ENCODE data around the gene CBR1. TPM values are rescaled to one million over a fixed set of nuclear protein-coding genes. Genes with fewer than 3 reads are reported as not detected.
"Not testable (repeated sequence)": the region's sequence is repeated elsewhere in the genome, so short reads cannot be mapped to it uniquely, and the experiment has no call there.

The CBR1 gene
- polyA plus RNA-seq, 3 donors, result 60.8 to 67.9 (median 66.2) TPM

DNA sequence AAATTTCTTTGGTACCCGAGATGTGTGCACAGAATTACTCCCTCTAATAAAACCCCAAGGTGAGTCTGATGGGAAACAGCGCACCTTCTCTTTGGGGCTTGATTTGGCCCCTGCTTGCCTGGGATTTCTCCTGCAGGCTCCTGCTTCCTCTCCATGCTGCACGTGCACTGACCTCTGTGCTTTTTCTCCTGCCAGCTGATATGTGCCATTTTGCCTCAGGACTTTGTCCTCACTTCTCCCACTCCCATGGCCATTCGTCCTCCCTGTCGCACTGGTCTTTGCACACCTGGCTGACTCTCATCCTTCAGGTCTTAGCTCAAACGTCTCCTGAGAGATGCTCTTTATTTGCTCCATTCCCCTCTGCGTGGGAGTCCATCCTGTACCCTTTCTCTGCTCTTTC, 1.2 kb downstream of the CBR1 start:
- no peak for DNase-seq (ENCODE audit: extremely low read depth in 1 of 11, low read depth in 9 of 11, low spot score in 4 of 11)

DNA sequence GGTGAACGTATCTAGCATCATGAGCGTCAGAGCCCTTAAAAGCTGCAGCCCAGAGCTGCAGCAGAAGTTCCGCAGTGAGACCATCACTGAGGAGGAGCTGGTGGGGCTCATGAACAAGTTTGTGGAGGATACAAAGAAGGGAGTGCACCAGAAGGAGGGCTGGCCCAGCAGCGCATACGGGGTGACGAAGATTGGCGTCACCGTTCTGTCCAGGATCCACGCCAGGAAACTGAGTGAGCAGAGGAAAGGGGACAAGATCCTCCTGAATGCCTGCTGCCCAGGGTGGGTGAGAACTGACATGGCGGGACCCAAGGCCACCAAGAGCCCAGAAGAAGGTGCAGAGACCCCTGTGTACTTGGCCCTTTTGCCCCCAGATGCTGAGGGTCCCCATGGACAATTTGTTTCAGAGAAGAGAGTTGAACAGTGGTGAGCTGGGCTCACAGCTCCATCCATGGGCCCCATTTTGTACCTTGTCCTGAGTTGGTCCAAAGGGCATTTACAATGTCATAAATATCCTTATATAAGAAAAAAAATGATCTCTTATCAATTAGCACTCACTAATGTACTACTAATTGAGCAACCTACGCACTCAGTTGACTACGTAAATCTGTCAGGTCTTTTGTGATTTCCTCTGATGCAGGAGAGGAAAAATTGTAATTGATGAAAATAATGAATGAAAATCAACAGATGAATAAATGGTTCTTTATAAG, 2.8 kb downstream of the CBR1 start:
- no peak for DNase-seq (ENCODE audit: extremely low read depth in 1 of 11, low read depth in 9 of 11, low spot score in 4 of 11)

DNA sequence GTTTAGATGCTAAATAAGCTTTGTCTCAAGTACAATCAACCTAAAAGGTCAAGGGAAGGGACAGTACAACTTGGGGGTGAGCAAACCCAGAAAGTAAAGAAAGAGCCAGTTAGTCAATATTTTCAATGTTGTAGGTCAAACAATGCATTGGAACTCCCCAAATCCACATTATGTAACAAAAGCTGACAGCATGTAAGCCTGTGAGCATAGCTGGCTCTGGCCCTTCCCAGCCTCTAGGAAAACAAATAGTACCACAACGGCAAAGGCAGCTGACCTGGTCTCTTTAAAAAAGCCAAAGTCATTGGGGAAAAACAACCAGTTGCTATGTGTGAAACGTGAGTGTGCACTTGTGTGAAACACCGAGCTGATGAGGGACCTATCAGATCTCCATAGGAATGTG, 3.4 kb downstream of the CBR1 start:
- DNase-seq (ENCODE audit: extremely low read depth in 1 of 11, low read depth in 9 of 11, low spot score in 4 of 11), result no peak

DNA sequence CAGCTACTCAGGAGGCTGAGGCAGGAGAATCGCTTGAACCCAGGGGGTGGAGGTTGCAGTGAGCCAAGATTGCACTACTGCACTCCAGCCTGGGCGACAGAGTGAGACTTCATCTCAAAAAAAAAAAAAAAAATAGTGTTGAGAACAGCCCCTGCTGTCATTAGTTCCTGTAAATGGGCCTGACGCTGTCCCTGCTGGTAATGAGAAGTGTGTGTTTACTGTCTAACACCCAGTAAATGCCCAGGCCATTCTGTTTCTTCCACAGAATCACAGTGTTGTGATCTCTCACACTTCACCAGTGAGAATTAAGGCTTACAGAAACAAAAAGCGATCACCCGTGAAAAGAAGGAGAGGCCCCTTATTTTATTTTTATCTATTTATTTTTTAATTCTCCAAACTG, 4.1 kb downstream of the CBR1 start:
- DNase-seq (ENCODE audit: extremely low read depth in 1 of 11, low read depth in 9 of 11, low spot score in 4 of 11), result not testable (repeated sequence)

DNA sequence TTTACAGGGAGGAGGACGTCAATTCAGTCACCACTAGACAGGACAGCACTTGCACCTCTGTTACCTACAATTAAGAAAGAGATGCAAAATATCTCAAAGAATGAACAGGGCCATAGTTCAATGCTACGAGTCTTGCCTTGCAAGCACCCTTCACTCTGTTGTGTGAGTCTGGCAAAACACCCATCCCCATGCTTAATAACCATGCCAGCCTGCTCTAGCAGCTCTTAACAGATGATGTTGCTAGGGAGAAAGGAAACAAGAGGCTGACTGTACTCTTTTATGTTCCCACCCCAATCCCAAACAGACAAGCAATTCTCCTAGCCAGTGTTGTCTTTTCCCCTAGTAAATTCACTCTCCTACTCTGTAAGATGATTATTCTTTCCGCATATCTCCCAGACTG, 5.3 kb downstream of the CBR1 start:
- DNase-seq (ENCODE audit: extremely low read depth in 1 of 11, low read depth in 9 of 11, low spot score in 4 of 11), result no peak

DNA sequence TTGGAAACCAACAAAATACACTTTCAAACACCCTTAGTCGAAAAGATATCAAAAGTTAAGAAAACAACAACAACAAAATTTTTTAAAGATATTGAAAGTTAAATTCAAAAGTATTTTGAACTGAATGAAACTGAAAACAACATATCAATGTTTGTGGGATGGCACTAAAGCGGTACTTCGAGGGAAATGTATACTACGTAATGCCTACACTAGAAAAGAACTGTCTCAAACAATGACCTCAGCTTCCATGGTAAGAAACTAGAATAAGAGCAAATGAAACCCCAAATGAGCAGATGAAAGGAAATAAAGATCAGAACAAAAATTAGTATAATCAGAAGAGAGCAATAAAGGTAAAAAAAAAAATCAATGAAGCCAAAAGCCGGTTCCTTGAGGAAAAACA, 6.1 kb downstream of the CBR1 start:
- DNase-seq (ENCODE audit: extremely low read depth in 1 of 11, low read depth in 9 of 11, low spot score in 4 of 11), result no peak

DNA sequence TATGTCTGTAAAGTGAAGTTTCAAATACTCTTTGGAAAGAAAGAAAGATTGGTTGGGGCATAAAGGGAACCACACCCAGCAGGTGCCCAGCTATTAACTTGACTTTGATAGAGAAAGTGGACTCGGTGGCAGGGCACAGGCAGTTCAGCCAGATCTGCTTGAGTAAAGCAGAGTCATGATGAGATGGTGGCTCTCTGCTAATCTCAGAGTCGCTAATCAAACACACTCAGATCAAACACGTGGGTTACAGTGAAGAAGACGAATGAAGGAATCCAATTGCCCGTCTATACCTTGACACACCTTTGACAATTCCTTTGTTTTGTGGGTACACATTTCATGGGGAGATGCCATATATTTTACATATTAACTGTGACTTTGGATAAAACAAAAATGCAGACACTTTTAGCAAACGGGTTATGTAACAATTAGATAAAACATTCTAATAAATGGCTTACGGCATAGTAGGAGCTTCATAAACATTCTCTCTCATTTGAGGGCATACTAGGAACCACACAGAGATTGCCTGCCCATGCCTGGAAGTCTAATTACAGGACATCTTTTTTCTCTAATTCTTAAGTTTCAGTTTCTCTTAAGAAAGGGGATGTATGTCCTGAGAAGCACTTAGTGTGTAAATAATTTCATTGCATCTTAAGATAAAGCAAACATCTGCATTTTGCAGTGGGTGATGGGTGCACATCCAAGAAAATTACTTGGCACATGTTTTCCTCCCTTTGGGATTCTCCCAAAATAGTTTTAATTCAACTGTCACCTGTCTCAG, 7.2 kb downstream of the CBR1 start:
- no peak for DNase-seq (ENCODE audit: extremely low read depth in 1 of 11, low read depth in 9 of 11, low spot score in 4 of 11)

DNA sequence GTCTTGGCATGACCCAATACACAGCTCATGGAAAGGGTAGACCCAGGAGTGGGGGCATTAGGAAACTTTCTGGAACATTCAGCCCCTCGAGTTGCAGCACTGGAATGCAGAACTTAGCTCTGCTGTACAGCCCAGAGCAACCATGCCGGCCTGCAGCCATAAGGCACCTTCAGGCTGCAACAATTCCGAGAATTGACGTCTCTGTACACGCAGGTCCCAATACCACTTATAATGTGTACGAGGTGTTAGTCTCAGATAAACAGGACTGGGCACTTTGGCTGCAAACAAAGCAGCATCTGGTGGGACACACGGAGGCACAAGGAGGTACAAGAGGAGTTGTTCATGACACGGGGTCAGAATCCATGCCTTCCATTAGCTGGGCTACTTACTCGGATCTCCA, 7.9 kb downstream of the CBR1 start:
- DNase-seq (ENCODE audit: extremely low read depth in 1 of 11, low read depth in 9 of 11, low spot score in 4 of 11), result no peak

DNA sequence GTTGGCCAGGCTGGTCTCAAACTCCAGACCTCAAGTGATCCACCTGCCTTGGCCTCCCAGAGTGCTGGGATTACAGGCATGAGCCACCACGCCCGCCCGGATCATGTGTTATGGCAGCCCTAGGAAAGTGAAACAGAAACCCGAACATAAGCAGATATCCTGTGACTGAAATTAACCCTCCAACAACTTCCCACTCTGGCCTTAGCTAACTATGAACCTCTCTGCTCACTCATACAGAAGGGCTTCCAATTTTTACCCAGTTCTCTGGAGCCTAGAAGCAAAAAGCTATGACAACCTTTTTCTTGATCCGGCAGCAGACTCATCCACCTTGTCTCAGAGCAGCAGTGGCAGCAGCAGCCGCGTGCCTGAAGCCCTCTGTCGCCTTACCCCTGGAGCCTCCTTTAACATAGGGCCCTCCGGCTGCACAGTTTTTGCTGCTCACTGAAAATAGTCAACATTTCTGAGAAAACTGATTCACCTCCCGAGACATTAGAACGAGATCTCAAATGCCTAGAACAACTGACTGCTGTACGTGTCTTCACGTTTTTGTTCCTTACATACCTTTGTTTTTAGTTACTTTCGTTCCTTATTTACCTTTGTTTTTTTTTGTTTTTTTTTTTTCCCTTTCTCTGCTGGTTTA, 9.3 kb downstream of the CBR1 start:
- DNase-seq (ENCODE audit: extremely low read depth in 1 of 11, low read depth in 9 of 11, low spot score in 4 of 11), result no peak

DNA sequence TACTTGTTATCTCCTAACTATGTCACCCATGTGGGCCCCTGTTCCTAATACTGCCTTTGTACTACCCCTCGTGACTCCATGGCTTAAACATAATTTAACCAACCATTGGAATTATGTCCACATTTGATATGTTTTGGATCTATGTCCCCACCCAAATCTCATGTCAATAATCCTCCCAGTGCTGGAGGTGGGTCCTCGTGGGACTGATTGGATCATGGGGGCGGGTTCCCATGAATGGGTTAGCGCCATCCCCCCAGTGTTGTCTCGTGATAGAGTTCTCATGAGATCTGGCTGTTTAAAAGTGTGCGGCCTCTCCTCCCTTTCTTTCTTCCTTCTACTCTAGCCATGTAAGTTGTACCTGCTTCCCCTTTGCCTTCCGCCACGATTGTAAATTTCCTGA, 9.8 kb downstream of the CBR1 start:
- no peak for DNase-seq (ENCODE audit: extremely low read depth in 1 of 11, low read depth in 9 of 11, low spot score in 4 of 11)

DNA sequence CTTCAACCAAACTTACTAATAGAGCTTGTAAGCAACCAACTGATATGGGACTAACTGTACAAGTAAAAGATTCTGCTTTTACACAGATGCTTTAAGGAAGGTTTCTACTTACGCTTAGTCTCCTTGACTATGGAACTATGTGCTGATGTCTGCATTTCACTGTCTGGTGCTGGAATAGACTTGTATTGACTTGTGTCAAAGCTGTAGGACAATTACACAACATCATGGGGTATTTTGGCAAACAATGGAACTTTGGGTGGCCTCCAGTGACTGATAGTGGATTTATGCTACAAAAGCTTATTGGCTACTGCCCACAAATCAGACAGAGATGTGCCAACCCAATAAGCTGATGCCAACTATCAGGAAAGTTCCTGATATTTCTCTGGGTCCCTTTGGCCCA, 10.6 kb downstream of the CBR1 start:
- no peak for DNase-seq (ENCODE audit: extremely low read depth in 1 of 11, low read depth in 9 of 11, low spot score in 4 of 11)

DNA sequence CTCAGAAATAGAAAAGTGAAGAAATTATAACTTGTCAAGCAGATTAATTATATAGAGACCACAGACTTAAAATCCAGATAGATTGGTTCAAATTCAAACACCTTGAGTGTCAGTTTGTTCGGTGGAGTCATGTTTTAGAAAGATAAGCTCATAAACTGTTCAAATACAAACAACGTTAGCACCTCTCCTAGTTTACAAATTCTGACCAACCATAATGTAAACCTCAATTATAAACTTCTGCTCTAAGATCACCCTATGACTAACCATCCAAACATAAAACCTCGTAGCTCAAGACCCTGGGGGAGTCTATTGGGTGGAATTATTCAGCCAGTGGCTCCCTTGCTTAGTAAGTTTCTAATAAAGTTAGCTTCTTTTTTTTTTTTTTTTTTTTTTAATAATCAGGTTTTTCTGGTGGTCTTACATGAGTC, 12.4 kb downstream of the CBR1 start:
- no peak for DNase-seq (ENCODE audit: extremely low read depth in 1 of 11, low read depth in 9 of 11, low spot score in 4 of 11)

DNA sequence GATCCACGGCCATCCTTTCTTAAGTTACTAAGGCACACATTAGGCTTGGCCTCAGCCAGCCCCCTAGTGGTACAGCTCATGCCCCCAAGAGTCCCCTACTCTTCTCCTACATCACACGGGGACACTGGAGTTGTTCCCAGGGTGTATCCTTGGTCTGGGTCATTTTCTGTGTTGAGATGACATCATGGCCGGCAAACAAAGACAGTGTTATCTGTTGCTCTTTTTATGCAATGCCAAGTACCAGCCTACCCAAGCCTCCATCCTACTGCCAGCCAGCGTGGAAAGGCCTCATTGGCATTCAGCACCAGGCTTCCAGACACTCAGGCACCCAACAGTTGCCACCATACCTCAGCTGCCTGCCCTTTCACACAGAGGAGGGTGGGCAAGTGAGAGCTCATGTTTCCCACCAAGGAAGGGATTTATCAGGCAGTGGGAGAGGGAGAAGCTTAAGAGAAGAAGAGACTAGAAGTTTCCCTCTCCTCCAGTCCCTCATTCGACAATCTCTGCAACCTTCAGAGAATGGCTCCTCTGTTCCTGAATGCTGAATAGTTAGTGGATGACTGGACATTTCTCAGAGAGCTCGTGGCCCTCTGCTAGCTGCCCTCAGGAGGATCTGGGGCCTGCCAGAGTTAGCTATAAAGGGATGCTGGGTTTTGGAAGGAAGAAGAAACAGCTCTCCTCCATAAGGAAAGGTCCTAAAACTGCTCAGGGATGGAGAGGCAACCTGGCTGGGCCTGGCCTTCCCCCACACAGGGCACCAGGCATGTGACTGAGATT, 17.7 kb downstream of the CBR1 start:
- DNase-seq (ENCODE audit: extremely low read depth in 1 of 11, low read depth in 9 of 11, low spot score in 4 of 11), result no peak

DNA sequence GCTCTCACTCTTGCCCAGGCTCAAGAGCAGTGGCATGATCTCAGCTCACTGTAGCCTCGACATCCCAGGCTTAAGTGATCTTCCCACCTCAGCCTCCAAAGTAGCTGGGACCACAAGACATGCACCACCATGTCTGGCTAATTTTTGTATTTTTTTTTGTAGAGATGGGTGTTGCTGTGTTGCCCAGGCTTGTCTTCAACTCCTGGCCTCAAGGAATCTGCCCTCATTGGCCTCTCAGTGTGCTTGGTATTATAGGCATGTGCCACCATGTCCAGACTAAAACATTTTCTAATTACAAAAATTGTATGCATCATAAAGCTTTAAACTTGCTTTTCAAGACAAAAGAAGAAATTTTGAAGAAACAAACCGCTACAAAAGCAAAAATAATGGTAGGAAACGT, 20.1 kb downstream of the CBR1 start:
- DNase-seq (ENCODE audit: extremely low read depth in 1 of 11, low read depth in 9 of 11, low spot score in 4 of 11), result no peak

DNA sequence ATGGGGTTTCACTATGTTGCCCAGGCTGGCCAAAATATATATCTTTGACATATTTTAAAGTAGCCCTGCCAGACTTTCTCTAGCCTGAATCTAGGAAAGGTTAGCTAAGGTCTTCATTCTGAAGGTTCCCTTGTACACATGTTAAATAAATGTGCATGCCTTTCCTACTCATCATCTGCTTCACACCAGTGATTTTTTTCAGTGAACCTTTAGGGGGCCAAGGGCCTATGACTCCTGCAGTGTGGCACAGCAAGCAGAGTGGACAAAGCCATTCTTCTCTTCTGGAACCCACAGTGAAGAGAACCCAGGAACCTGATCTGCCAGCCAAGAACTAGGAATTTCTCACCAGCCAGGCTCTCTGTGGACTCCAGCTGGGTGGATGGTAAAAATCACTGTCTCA, 22.9 kb downstream of the CBR1 start:
- no peak for DNase-seq (ENCODE audit: extremely low read depth in 1 of 11, low read depth in 9 of 11, low spot score in 4 of 11)

DNA sequence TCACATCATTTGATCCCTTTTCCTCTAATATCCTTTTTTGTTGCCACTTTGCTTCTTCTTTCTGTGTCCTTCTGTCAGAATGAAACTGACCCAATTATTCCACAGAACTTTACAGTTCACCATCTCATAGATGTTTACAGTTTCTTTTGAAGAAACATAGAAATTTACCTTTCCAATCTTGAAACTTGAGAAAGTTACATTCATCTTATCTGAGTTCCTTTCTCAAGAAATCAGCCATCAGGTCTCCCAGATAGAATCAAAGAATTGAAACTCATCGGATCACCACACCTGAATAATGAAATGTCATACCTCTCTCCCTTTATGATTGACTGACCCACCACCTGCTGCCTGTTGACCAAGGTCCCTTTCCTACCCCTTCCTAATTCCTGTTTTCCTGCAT, 23.7 kb downstream of the CBR1 start:
- DNase-seq (ENCODE audit: extremely low read depth in 1 of 11, low read depth in 9 of 11, low spot score in 4 of 11), result no peak

DNA sequence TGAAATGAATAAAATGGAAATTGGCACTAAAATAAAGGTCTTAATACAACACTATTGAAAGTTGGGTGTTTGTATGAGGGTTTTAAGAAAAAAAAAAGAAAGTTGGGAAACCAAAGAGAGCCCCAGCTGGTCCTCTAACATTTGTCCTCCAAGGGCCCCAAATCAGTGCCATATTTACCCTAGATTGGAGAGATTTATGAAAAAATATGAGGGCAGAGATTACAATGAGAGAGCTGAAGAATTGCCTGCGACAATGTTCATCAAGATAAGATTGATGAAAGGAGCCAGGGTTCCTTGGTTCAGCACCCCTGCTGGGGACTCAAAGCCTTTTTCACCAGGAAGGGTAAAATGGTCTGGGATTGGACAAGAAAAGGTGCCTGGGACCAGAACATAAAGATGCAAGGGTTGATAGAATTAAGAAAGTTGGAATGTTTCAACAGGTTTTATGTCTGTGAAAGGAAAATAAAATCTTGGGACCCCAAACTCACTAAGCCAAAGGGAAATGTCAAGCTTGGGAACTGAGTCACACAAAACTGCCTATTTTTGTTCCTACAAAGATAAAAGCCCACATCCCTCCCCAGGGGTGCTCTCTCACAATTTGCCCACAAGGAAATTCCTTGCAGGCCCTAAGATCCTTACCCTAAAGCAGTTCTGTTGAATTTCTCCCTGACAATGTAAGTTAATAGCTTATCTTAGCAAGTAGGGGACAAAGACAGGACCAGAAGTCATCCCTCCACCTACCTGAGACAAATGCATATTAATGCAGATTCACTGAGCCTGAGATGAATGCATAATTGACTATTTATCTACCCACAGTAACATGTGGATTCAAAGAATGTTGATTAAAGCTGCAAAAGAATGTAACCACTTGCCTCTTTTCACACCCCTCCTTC, 26.8 kb downstream of the CBR1 start:
- DNase-seq (ENCODE audit: extremely low read depth in 1 of 11, low read depth in 9 of 11, low spot score in 4 of 11), result no peak

DNA sequence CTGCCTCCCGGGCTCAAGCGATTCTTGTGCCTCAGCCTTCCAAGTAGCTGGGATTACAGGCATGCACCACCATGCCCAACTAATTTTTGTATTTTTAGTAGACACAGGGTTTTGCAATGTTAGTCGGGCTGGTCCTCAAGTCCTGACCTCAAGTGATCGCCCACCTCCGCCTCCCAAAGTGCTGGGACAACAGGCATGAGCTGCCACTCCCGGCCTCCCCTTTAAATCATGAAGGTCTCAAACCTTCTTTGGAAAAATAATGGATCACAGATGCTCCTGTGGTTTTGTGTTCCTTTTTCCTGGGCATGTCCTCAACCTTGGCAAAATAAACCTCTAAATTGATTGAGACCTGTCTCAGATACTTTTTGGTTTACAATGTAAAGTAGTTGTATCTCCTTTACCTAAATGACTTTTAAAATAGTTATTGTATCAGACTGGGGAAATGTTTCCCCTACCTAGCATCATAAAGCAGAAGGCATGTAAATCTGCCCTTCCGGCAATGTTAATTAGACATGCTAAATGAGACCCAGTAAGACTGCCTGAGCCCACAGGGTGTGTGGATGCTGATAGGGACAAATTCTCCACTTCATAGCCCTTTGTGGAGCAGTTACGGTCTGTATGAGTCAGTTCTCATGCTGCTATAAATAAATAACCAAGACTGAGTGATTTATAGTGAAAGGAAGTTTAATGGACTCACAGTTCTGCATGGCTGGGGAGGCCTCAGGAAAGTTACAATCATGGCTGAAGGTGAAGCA, 27.8 kb downstream of the CBR1 start:
- DNase-seq (ENCODE audit: extremely low read depth in 1 of 11, low read depth in 9 of 11, low spot score in 4 of 11), result peak in 6 of 11 donors; percentile 18 to 80 (median 58)
